Measurements from ENCODE around the gene CHST8.

The CHST8 gene

DNA sequence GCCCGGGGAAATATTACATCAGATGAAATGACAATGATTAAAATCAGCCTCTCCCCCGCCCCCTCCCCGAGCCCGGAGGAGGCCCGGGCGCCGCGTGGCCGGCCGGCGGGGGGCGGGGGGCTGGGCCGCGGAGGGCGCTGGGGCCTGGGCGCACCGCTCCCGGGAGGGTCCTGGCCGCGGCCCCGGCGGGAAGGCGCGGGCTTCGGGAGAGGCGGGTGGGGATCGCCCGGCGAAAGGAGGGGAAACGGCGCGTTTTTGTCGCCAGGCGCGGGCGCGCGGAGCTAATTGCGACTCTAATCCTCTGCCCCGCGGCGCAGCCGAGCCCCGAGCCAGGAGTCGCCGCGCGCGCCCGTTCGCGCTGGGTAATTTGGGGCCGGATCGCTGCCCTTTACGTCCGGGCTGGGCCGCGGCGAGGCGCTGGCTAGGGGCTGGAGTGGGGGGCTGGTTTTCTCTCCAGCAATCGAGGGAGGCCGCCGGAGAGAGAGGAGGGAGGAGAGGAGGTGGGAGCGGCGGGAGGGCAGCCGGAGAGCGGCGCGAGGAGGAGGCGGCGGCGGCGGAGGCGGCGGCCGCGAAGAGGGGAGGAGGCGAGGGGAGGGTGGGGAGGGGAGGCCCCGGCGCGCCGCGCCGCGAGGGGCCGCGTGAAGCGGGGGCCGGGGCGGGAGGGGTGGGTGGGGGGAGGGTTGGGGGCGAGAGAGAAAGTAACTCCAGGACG is 174.6 kb downstream of the CHST8 start, which contains the start of gene KCTD15:
TSS of gene KCTD15 (plus strand) at position 707 of the 712 bp plus-strand sequence. CDS start 3,585 bp downstream, outside the sequence.
- H3K27me3 ChIP-seq (ENCODE audit: insufficient read depth, poor library complexity, severe bottlenecking), result no peaks in the 10 kb centered on the region
- peak; percentile 44 to 45 for DNase-seq (ENCODE audit: low read depth in 1 of 2, low spot score in 1 of 2)
- peak within 1 kb of the TSS; percentile 68 for H3K4me3 ChIP-seq (replicated peaks; ENCODE audit: insufficient read depth, low read length)
- TF ChIP-seq CTCF (IDR thresholded peaks at IDR 0.05; ENCODE audit: insufficient read depth, low read length), result no peak
- peak; percentile 11 for TF ChIP-seq REST (IDR thresholded peaks at IDR 0.05; ENCODE audit: insufficient replicate concordance, low read depth)
- H3K27ac ChIP-seq (replicated peaks), result peak within 1 kb of the TSS; percentile 92

- DNase-seq (ENCODE audit: low read depth in 1 of 2, low spot score in 1 of 2), result peak in 1 of 2 experiments; percentile 13
Observed at GRCh38 chr19:33797802-33798671, 176.3 kb downstream of the CHST8 start.

More at GRCh38 chr19:33797802-33798671, 176.3 kb downstream of the CHST8 start:
- Histone ChIP-seq H3K4me3 (replicated peaks; ENCODE audit: insufficient read depth, low read length) (peak overlapping the region; percentile 68), H3K27me3 (ENCODE audit: insufficient read depth, poor library complexity, severe bottlenecking) (no peaks in the 10 kb centered on the region), H3K27ac (replicated peaks) (no peak overlapping the region)
- TF ChIP-seq CTCF (IDR thresholded peaks at IDR 0.05; ENCODE audit: insufficient read depth, low read length) (no peak), POLR2AphosphoS5 (IDR thresholded peaks at IDR 0.05; ENCODE audit: low read depth) (no peak), GABPA (IDR thresholded peaks at IDR 0.05; ENCODE audit: low read depth) (no peak), SPI1 (IDR thresholded peaks at IDR 0.05; ENCODE audit: borderline replicate concordance, low read depth) (no peak), REST (IDR thresholded peaks at IDR 0.05; ENCODE audit: insufficient replicate concordance, low read depth) (no peak)

Measured in HL-60 (cell line).